HepG2 (cell line): ENCODE measurements around the gene RGS10. TPM values are rescaled to one million over a fixed set of nuclear protein-coding genes. Genes with fewer than 3 reads are reported as not detected.

Experiments
- ATAC-seq: fragments of 200-7000 bp; cut with Tn5 transposase; 3 replicates; pipeline ENCODE4 v1.9.1; 2020; ENCODE audit warnings: mild to moderate bottlenecking, moderate library complexity
- BruUV-seq: library from RNA; stranded (reverse); fragments of 400-500 nt; replicated peaks from 2 replicates; lab custom pipeline; 2021; lab: Mats Ljungman, UMichigan
- CTCF ChIA-PET: fragments of 300-600 bp; formaldehyde crosslinking; extraction: SDS; loops from one replicate; lab custom pipeline; 2021; ENCODE audit warnings: low total read pairs, inconsistent platforms, low intra/inter-chr PET ratio; lab: Yijun Ruan, JAX
- POLR2A ChIA-PET: fragments of 350-600 bp; sonication (Branson Sonifier 250); formaldehyde crosslinking; loops from one replicate; lab custom pipeline; 2020; ENCODE audit warnings: antibody characterized with exemption, inconsistent platforms; lab: Yijun Ruan, JAX
- DNase-seq: peaks from one replicate; pipeline ENCODE4 v3.0.0-alpha.2; 2015; ENCODE audit warnings: low spot score
- FAIRE-seq: peaks from 3 replicates; lab custom pipeline; 2011; peaks lifted over from hg19 to GRCh38; lab: Jason Lieb, UNC
- H2AFZ ChIP-seq: one replicate; pipeline ENCODE4 v1.6.1; 2011; ENCODE audit warnings: low read length, inconsistent platforms
- H3K27ac ChIP-seq: fragments of 300-600 bp; 3 replicates; pipeline ENCODE4 v1.8.0; 2011; ENCODE audit warnings: mixed run types, mild to moderate bottlenecking, mixed read lengths, low read length, inconsistent platforms; ENCODE audit not compliant: insufficient read depth; ENCODE audit errors: extremely low read length
- H3K27me3 ChIP-seq, 2 experiments: fragments of 200-600 bp in 1 of 2; 2 replicates in 1 of 2; 3 replicates in 1 of 2; pipeline versions ENCODE4 v1.6.0 to v1.8.0; 2011; ENCODE audit warnings: low read length in 2 of 2, mild to moderate bottlenecking in 2 of 2, moderate library complexity in 2 of 2, inconsistent platforms in 1 of 2; ENCODE audit not compliant: insufficient read depth in 2 of 2, control insufficient read depth in 1 of 2
- H3K36me3 ChIP-seq, 2 experiments: fragments of 200-600 bp in 1 of 2; replicated peaks in 1 of 2; 2 replicates in 1 of 2; 3 replicates in 1 of 2; pipeline versions ENCODE4 v1.5.1 to v1.8.0; 2011; ENCODE audit warnings: low read length in 2 of 2, inconsistent platforms in 1 of 2; ENCODE audit not compliant: insufficient read depth in 2 of 2, control insufficient read depth in 1 of 2
- H3K4me1 ChIP-seq: 2 replicates; pipeline ENCODE4 v1.5.1; 2012; ENCODE audit warnings: low read length, inconsistent platforms; ENCODE audit not compliant: insufficient read depth
- H3K4me2 ChIP-seq: 2 replicates; pipeline ENCODE4 v1.6.0; 2011; ENCODE audit warnings: low read depth, low read length, inconsistent platforms
- H3K4me3 ChIP-seq, 3 experiments: fragments of 200-600 bp in 1 of 3; sonication (generic), shearing (Covaris generic) in 1 of 3; replicated peaks in 1 of 3; 2 replicates each; pipeline ENCODE4 v1.5.1; 2011 to 2016; ENCODE audit warnings: low read length in 3 of 3, inconsistent platforms in 2 of 3, low read depth in 2 of 3, mild to moderate bottlenecking in 2 of 3, control low read depth in 1 of 3, mixed read lengths in 1 of 3; ENCODE audit not compliant: insufficient read depth in 1 of 3
- H3K79me2 ChIP-seq: one replicate; pipeline ENCODE4 v1.6.1; 2011; ENCODE audit warnings: low read length, inconsistent platforms; ENCODE audit not compliant: insufficient read depth
- H3K9ac ChIP-seq: 2 replicates; pipeline ENCODE4 v1.6.0; 2011; ENCODE audit warnings: mild to moderate bottlenecking, low read depth, low read length, inconsistent platforms; ENCODE audit not compliant: insufficient read depth
- H3K9me3 ChIP-seq: 2 replicates; pipeline ENCODE4 v1.5.1; 2012; ENCODE audit warnings: mild to moderate bottlenecking, low read length
- H4K20me1 ChIP-seq: 2 replicates; pipeline ENCODE4 v1.6.0; 2011; ENCODE audit warnings: inconsistent platforms, mild to moderate bottlenecking, low read length, moderate library complexity; ENCODE audit not compliant: insufficient read depth
- JDP2 ChIP-seq: sonication (generic); formaldehyde crosslinking; IDR thresholded peaks from 2 replicates; pipeline ENCODE4 v1.8.1; 2022; ENCODE audit warnings: missing genetic modification reagents, borderline replicate concordance
- PAF1 ChIP-seq: IDR thresholded peaks from 2 replicates; pipeline ENCODE4 v1.6.1; 2016; ENCODE audit warnings: missing genetic modification reagents, missing compliant biosample characterization
- SAFB2 ChIP-seq: sonication (generic); formaldehyde crosslinking; IDR thresholded peaks from 2 replicates; pipeline ENCODE4 v1.5.1; 2020; ENCODE audit warnings: missing genetic modification reagents, low read depth, mild to moderate bottlenecking, borderline replicate concordance
- ZSCAN30 ChIP-seq: sonication (generic); formaldehyde crosslinking; IDR thresholded peaks from 2 replicates; pipeline ENCODE4 v1.5.0; 2020; ENCODE audit warnings: mild to moderate bottlenecking, missing genetic modification reagents
- WGBS: methylation state at CpG from one replicate; pipeline ENCODE4 v1.1.6; 2017; ENCODE audit warnings: low lambda C conversion rate; 5-methylcytosine and 5-hydroxymethylcytosine counted together
- in situ Hi-C: cut with HindIII; loops from 2 replicates; pipeline ENCODE4 v1.10.0; 2017; ENCODE audit warnings: low pct_unique_long_range_greater_than_20kb; ENCODE audit not compliant: extremely low pct_ligation_motif_present
- intact Hi-C: fragments of 100-400 bp; cut with micrococcal nuclease; formaldehyde crosslinking; loops from one replicate; pipeline ENCODE4 v1.10.0; 2022; ENCODE audit not compliant: unreplicated experiment
- polyA plus RNA-seq, 8 experiments: library from polyadenylated mRNA; depleted of rRNA in 3 of 8; stranded (reverse) in 7 of 8; unstranded in 1 of 8; fragments of >200 nt; fragmentation: Illumina TruSeq in 4 of 8; extraction: Trizol in 4 of 8; gene quantifications; 2 replicates each; pipeline versions ENCODE4 v1.2.1 to v1.2.3, GENCODE V29; 2011 to 2016; ENCODE audit warnings: low read depth in 4 of 8, missing spikeins in 1 of 8, mixed read lengths in 1 of 8; ENCODE audit not compliant: insufficient read depth in 1 of 8
- total RNA-seq, 5 experiments: library from RNA; depleted of rRNA; stranded (reverse); fragments of >200 nt; fragmentation: Illumina TruSeq; extraction: Trizol; gene quantifications; 2 replicates each; pipeline ENCODE4 v1.2.3, GENCODE V29; 2016; ENCODE audit warnings: low read depth in 1 of 5
- TF ChIP-seq, protein P1 (sequence below): sonication (generic); formaldehyde crosslinking; IDR thresholded peaks from 2 replicates; pipeline ENCODE4 v1.4.0; 2020; ENCODE audit warnings: low read depth, mild to moderate bottlenecking, missing genetic modification reagents
- TF ChIP-seq, protein P2 (sequence below): sonication (generic); formaldehyde crosslinking; IDR thresholded peaks from 2 replicates; pipeline ENCODE4 v1.5.0; 2020; ENCODE audit warnings: mild to moderate bottlenecking, missing genetic modification reagents

The RGS10 gene
- total and polyA plus RNA-seq, 2 of the 13 experiments (the other 11 are each of a cell fraction or from before 2014, with no cell fraction given) = 1.7 to 5.1 TPM

DNA sequence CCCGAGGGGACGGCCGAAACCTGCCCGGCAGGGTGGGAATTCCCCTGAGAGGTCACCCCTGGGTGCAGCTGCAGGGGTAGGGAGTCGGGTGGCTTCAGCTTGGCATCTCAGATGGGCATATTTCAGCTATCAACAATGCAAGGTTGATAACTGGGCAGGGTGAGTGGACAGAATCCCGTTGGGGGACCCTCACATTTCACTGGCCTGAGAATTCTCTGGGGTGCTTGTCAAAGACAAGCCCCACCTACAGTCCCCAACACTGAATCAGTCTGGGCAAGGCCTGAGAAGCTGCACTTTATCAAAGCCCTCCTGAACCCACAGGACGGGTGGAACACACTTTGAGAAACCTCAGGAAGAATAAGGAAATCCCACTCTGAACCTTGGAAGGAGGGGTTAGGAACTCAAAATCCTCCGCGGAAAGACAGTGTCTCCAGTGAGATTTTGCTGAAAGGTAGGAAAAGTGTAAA is 3.1 kb downstream of the RGS10 start:
- intact Hi-C loops = no loop called here
- no peaks in the 10 kb centered on the region for H3K9me3 ChIP-seq
- H3K9ac ChIP-seq = no peak overlapping the region
- BruUV-seq = no TSS peak
- H3K4me2 ChIP-seq = no peak overlapping the region
- H4K20me1 ChIP-seq = no peaks in the 10 kb centered on the region
- H3K27me3 ChIP-seq = peaks cover 6 to 36% of the 10 kb centered on the region in 2 experiments; a peak in 4 of 5 replicates
- WGBS = 40% methylated on average over 8 of the region's 9 CpGs
- no peak overlapping the region for H2AFZ ChIP-seq
- ATAC-seq (no peak), FAIRE-seq (no peak), DNase-seq (no peak)
- POLR2A ChIA-PET = no interaction called here
- H3K79me2 ChIP-seq = no peaks in the 10 kb centered on the region
- H3K36me3 ChIP-seq = no peaks in the 10 kb centered on the region
- H3K4me1 ChIP-seq = peaks cover 31% of the 10 kb centered on the region
- H3K27ac ChIP-seq = no peak overlapping the region
- TF ChIP-seq, protein P1, sequence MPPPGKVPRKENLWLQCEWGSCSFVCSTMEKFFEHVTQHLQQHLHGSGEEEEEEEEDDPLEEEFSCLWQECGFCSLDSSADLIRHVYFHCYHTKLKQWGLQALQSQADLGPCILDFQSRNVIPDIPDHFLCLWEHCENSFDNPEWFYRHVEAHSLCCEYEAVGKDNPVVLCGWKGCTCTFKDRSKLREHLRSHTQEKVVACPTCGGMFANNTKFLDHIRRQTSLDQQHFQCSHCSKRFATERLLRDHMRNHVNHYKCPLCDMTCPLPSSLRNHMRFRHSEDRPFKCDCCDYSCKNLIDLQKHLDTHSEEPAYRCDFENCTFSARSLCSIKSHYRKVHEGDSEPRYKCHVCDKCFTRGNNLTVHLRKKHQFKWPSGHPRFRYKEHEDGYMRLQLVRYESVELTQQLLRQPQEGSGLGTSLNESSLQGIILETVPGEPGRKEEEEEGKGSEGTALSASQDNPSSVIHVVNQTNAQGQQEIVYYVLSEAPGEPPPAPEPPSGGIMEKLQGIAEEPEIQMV (CRISPR knock-in tag) = no peak
- TF ChIP-seq PAF1 (CRISPR knock-in tag) = no peak
- no peak for TF ChIP-seq SAFB2 (CRISPR knock-in tag)
- TF ChIP-seq, protein P2, sequence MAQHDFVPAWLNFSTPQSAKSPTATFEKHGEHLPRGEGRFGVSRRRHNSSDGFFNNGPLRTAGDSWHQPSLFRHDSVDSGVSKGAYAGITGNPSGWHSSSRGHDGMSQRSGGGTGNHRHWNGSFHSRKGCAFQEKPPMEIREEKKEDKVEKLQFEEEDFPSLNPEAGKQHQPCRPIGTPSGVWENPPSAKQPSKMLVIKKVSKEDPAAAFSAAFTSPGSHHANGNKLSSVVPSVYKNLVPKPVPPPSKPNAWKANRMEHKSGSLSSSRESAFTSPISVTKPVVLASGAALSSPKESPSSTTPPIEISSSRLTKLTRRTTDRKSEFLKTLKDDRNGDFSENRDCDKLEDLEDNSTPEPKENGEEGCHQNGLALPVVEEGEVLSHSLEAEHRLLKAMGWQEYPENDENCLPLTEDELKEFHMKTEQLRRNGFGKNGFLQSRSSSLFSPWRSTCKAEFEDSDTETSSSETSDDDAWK = no peak
- TF ChIP-seq ZSCAN30 (CRISPR knock-in tag) = no peak
- TF ChIP-seq JDP2 = no peak
- CTCF ChIA-PET = no interaction called here
- H3K4me3 ChIP-seq = no peak overlapping the region
- in situ Hi-C loops = loop anchor here (25.0 kb wide), 1 partner anchor 352 kb away; the partner anchor contains the start of gene PRDX3
